IMR-90 (cell line): Measurements from ENCODE around the gene ALDOC. TPM values are rescaled to one million over a fixed set of nuclear protein-coding genes. Genes with fewer than 3 reads are reported as not detected.

Experiments used
- ATAC-seq: fragments of 200-7000 bp; cut with Tn5 transposase; 2 replicates; pipeline ENCODE4 v1.9.1; 2020; ENCODE audit warnings: low read depth, mild to moderate bottlenecking, moderate library complexity
- BruUV-seq: library from RNA; stranded (reverse); fragments of 400-500 nt; replicated peaks from 2 replicates; lab custom pipeline; 2021; lab: Mats Ljungman, UMichigan
- CTCF ChIA-PET: fragments of 300-600 bp; formaldehyde crosslinking; extraction: SDS; loops from one replicate; lab custom pipeline; 2021; ENCODE audit warnings: antibody characterized with exemption; lab: Yijun Ruan, JAX
- POLR2A ChIA-PET: fragments of 300-600 bp; sonication (Branson Sonifier 250); formaldehyde crosslinking; loops from one replicate; lab custom pipeline; 2022; ENCODE audit warnings: antibody characterized with exemption; ENCODE audit not compliant: unreplicated experiment; lab: Charles Lee
- DNase-seq: peaks from one replicate; pipeline ENCODE4 v3.0.0; 2013
- H2AFZ ChIP-seq: replicated peaks from 2 replicates; pipeline ENCODE3; 2013; ENCODE audit warnings: low read length, mild to moderate bottlenecking; ENCODE audit not compliant: poor library complexity
- H2AK5ac ChIP-seq: 2 replicates; pipeline ENCODE4 v1.6.1; 2013; ENCODE audit warnings: low read depth, low read length, inconsistent platforms
- H2AK9ac ChIP-seq: replicated peaks from 2 replicates; pipeline ENCODE3; 2013; ENCODE audit warnings: mild to moderate bottlenecking, low read depth, low read length, moderate library complexity; ENCODE audit not compliant: poor library complexity
- H2BK120ac ChIP-seq: 2 replicates; pipeline ENCODE4 v1.6.1; 2013; ENCODE audit warnings: low read depth, low read length, inconsistent platforms
- H2BK15ac ChIP-seq: 3 replicates; pipeline ENCODE4 v1.6.1; 2013; ENCODE audit warnings: low read depth, low read length, inconsistent platforms
- H2BK20ac ChIP-seq: 2 replicates; pipeline ENCODE4 v1.6.1; 2013; ENCODE audit warnings: low read depth, mild to moderate bottlenecking, inconsistent platforms, low read length, moderate library complexity
- H2BK5ac ChIP-seq: 2 replicates; pipeline ENCODE4 v1.6.1; 2013; ENCODE audit warnings: mild to moderate bottlenecking, low read depth, low read length, inconsistent platforms; ENCODE audit not compliant: poor library complexity, severe bottlenecking
- H3K14ac ChIP-seq: replicated peaks from 2 replicates; pipeline ENCODE4 v1.6.1; 2013; ENCODE audit warnings: low read depth, low read length, inconsistent platforms
- H3K18ac ChIP-seq: 2 replicates; pipeline ENCODE4 v1.6.1; 2013; ENCODE audit warnings: low read depth, low read length, control low read depth
- H3K23ac ChIP-seq: 2 replicates; pipeline ENCODE4 v1.6.1; 2013; ENCODE audit warnings: low read depth, low read length, inconsistent platforms
- H3K27ac ChIP-seq: 2 replicates; pipeline ENCODE4 v1.5.1; 2013; ENCODE audit warnings: mild to moderate bottlenecking, control low read depth, low read length; ENCODE audit not compliant: insufficient read depth
- H3K27me3 ChIP-seq: 2 replicates; pipeline ENCODE4 v1.6.1; 2013; ENCODE audit warnings: low read length; ENCODE audit not compliant: control insufficient read depth, insufficient read depth
- H3K36me3 ChIP-seq: 2 replicates; pipeline ENCODE4 v1.6.1; 2013; ENCODE audit warnings: low read length, mixed read lengths; ENCODE audit not compliant: control insufficient read depth, insufficient read depth
- H3K4ac ChIP-seq: 2 replicates; pipeline ENCODE4 v1.6.1; 2013; ENCODE audit warnings: low read depth, low read length, inconsistent platforms
- H3K4me1 ChIP-seq: 2 replicates; pipeline ENCODE4 v1.6.1; 2013; ENCODE audit warnings: low read length, mixed read lengths; ENCODE audit not compliant: control insufficient read depth, insufficient read depth
- H3K4me2 ChIP-seq: 2 replicates; pipeline ENCODE4 v1.6.1; 2013; ENCODE audit warnings: low read depth, mild to moderate bottlenecking, control low read depth, low read length, moderate library complexity
- H3K4me3 ChIP-seq: 2 replicates; pipeline ENCODE4 v1.5.1; 2013; ENCODE audit warnings: low read depth, mild to moderate bottlenecking, control low read depth, low read length, moderate library complexity; ENCODE audit not compliant: insufficient read depth
- H3K56ac ChIP-seq: 2 replicates; pipeline ENCODE4 v1.6.1; 2013; ENCODE audit warnings: low read length, inconsistent platforms; ENCODE audit not compliant: insufficient read depth; ENCODE audit errors: extremely low read depth
- H3K79me1 ChIP-seq, 2 experiments: 2 replicates each; pipeline ENCODE4 v1.6.1; 2013; ENCODE audit warnings: low read length in 2 of 2, inconsistent platforms in 1 of 2, low read depth in 1 of 2
- H3K9ac ChIP-seq: 2 replicates; pipeline ENCODE4 v1.6.1; 2013; ENCODE audit warnings: low read depth, low read length, control low read depth
- H3K9me1 ChIP-seq: 2 replicates; pipeline ENCODE4 v1.6.1; 2013; ENCODE audit warnings: low read length, inconsistent platforms; ENCODE audit not compliant: insufficient read depth
- H3K9me3 ChIP-seq: 2 replicates; pipeline ENCODE4 v1.6.1; 2013; ENCODE audit warnings: low read length; ENCODE audit not compliant: control insufficient read depth, insufficient read depth
- H4K20me1 ChIP-seq: 2 replicates; pipeline ENCODE4 v1.6.1; 2013; ENCODE audit warnings: low read length, inconsistent platforms; ENCODE audit not compliant: insufficient read depth
- H4K5ac ChIP-seq: 2 replicates; pipeline ENCODE4 v1.6.1; 2013; ENCODE audit warnings: mild to moderate bottlenecking, low read depth, low read length, control low read depth
- H4K8ac ChIP-seq, 2 experiments: 2 replicates each; pipeline ENCODE4 v1.6.1; 2013; ENCODE audit warnings: low read depth in 2 of 2, low read length in 2 of 2, control low read depth in 1 of 2, inconsistent platforms in 1 of 2
- H4K91ac ChIP-seq: 2 replicates; pipeline ENCODE4 v1.6.1; 2013; ENCODE audit warnings: low read depth, low read length, inconsistent platforms; ENCODE audit not compliant: insufficient read depth
- BHLHE40 ChIP-seq: fragments of 150-350 bp; IDR thresholded peaks from 2 replicates; pipeline ENCODE4 v1.6.1; 2016; ENCODE audit warnings: mild to moderate bottlenecking, low read depth, low read length
- CHD1 ChIP-seq: IDR thresholded peaks from 2 replicates; pipeline ENCODE4 v1.6.1; 2012; ENCODE audit warnings: low read depth, low read length, improper control_type of control experiment
- ELK1 ChIP-seq: fragments of 150-350 bp; IDR thresholded peaks from 2 replicates; pipeline ENCODE4 v1.6.1; 2016; ENCODE audit warnings: low read depth, mild to moderate bottlenecking, low read length, moderate library complexity, borderline replicate concordance
- FOS ChIP-seq: fragments of 150-350 bp; IDR thresholded peaks from 2 replicates; pipeline ENCODE4 v1.6.1; 2016; ENCODE audit warnings: low read depth, low read length
- MAFK ChIP-seq: IDR thresholded peaks from 2 replicates; pipeline ENCODE4 v1.6.1; 2012; ENCODE audit warnings: low read depth, low read length, improper control_type of control experiment
- MAZ ChIP-seq: IDR thresholded peaks from 2 replicates; pipeline ENCODE4 v1.6.1; 2012; ENCODE audit warnings: low read depth, mild to moderate bottlenecking, low read length, improper control_type of control experiment, moderate library complexity, borderline replicate concordance
- MXI1 ChIP-seq: IDR thresholded peaks from 2 replicates; pipeline ENCODE4 v1.6.1; 2012; ENCODE audit warnings: low read depth, mild to moderate bottlenecking, low read length, moderate library complexity, borderline replicate concordance
- NFE2L2 ChIP-seq: fragments of 150-350 bp; IDR thresholded peaks from 2 replicates; pipeline ENCODE4 v1.6.1; 2016; ENCODE audit warnings: low read depth, mild to moderate bottlenecking, low read length
- RFX5 ChIP-seq: IDR thresholded peaks from 2 replicates; pipeline ENCODE4 v1.8.0; 2012; ENCODE audit warnings: low read depth, mild to moderate bottlenecking, low read length, moderate library complexity
- SMC3 ChIP-seq: fragments of 150-350 bp; IDR thresholded peaks from 2 replicates; pipeline ENCODE4 v1.6.1; 2016; ENCODE audit warnings: low read depth, mild to moderate bottlenecking, antibody characterized with exemption, low read length, moderate library complexity
- USF2 ChIP-seq: fragments of 150-350 bp; IDR thresholded peaks from 2 replicates; pipeline ENCODE4 v1.6.1; 2017; ENCODE audit warnings: mild to moderate bottlenecking, antibody characterized with exemption, low read length, low read depth
- WGBS, 2 experiments: methylation state at CpG; one replicate each; pipeline versions ENCODE4 v1.1.5 to v1.1.7; 2013; ENCODE audit warnings: missing lambda C conversion rate in 2 of 2; ENCODE audit not compliant: insufficient read length in 1 of 2; ENCODE audit errors: extremely low coverage in 2 of 2; 5-methylcytosine and 5-hydroxymethylcytosine counted together
- dilution Hi-C: fragments of 300-500 bp; cut with HindIII; formaldehyde crosslinking; loops from one replicate; pipeline ENCODE4 v1.14.3; 2018; ENCODE audit warnings: low sequenced_read_pairs; ENCODE audit not compliant: unreplicated experiment
- in situ Hi-C: fragments of 300-500 bp; cut with MboI; formaldehyde crosslinking; loops from 3 replicates; pipeline ENCODE4 v1.14.3; 2019; ENCODE audit warnings: low sequenced_read_pairs, inconsistent platforms, mixed read lengths
- intact Hi-C: fragments of 100-400 bp; cut with micrococcal nuclease; formaldehyde crosslinking; loops from 2 replicates; pipeline ENCODE4 v1.10.0; 2022
- polyA plus RNA-seq, 3 experiments: library from polyadenylated mRNA; depleted of rRNA; stranded (reverse); fragments of >200 nt; gene quantifications; 2 replicates each; pipeline ENCODE4 v1.2.3, GENCODE V29; 2012; ENCODE audit warnings: low replicate concordance in 1 of 3
- total RNA-seq: library from RNA; depleted of rRNA; stranded (reverse); fragments of >200 nt; gene quantifications from 2 replicates; pipeline ENCODE4 v1.2.3, GENCODE V29; 2012

Gene ALDOC
- total and polyA plus RNA-seq, 2 of the 4 experiments (the other 2 are of a cell fraction), result 47.0 to 69.7 TPM

GRCh38 chr17:28612936-28613872 is 36.5 kb upstream of the ALDOC start (continued):
- no peak for TF ChIP-seq MXI1
- no peak for TF ChIP-seq MAZ

GRCh38 chr17:28612531-28612930 is 35.8 kb upstream of the ALDOC start:
- Histone ChIP-seq H2BK5ac (no peak overlapping the region), H2AK5ac (no peak overlapping the region), H3K36me3 (peaks cover 39% of the 10 kb centered on the region), H4K20me1 (peaks cover 8% of the 10 kb centered on the region; the same call in 1 of the 2 replicates), H2BK120ac (no peak overlapping the region), H3K79me1 (no peaks in the 10 kb centered on the region), H3K27me3 (no peaks in the 10 kb centered on the region), H3K27ac (no peak overlapping the region), H2BK15ac (no peak overlapping the region), H4K91ac (no peak overlapping the region), H2BK20ac (no peak overlapping the region), H3K4me3 (no peak overlapping the region), H3K9me1 (no peaks in the 10 kb centered on the region), H3K4ac (no peak overlapping the region), H3K9ac (no peak overlapping the region), H3K56ac (no peak overlapping the region), H3K18ac (no peak overlapping the region), H3K23ac (no peak overlapping the region), H4K5ac (no peak overlapping the region), H3K4me1 (no peaks in the 10 kb centered on the region), H3K14ac (no peak overlapping the region), H3K4me2 (no peak overlapping the region), H2AK9ac (no peak overlapping the region), H3K9me3 (no peaks in the 10 kb centered on the region), H4K8ac (no peak overlapping the region), H2AFZ (no peak overlapping the region)
- ChIA-PET POLR2A (no interaction called here), CTCF (interaction anchor here (0.5 to 1.3 kb wide), 4 partner anchors 11 to 117 kb away, joined by 3 to 4 read pairs (median 3); partner anchors contain the start of gene BLTP2)
- intact Hi-C loops, result no loop called here
- dilution Hi-C loops, result no loop called here
- ATAC-seq, result no peak
- DNase-seq, result no peak
- BruUV-seq, result no TSS peak
- in situ Hi-C loops, result loop anchor here (10.0 kb wide), 1 partner anchor 118 kb away; no protein-coding TSS in a partner anchor
- WGBS, 2 experiments, result 83% methylated on average over 2 of the region's 2 CpGs; no CpG with 5 or more reads in 1 of the 2 experiments
- no peak for TF ChIP-seq MAFK
- TF ChIP-seq BHLHE40, result no peak
- TF ChIP-seq SMC3, result no peak
- TF ChIP-seq RFX5, result no peak
- no peak for TF ChIP-seq FOS
- TF ChIP-seq NFE2L2, result no peak
- TF ChIP-seq ELK1, result no peak
- no peak for TF ChIP-seq CHD1
- TF ChIP-seq MAZ, result no peak
- no peak for TF ChIP-seq USF2
